SK-N-SH treated with all-trans-retinoic acid at 6 μM for 48 hours (cell line): ENCODE measurements around the gene PKNOX2.

ENCODE experiments used
- ARNTL ChIP-seq: fragments of 450-650 bp; formaldehyde crosslinking; IDR thresholded peaks from 2 replicates; pipeline ENCODE4 v1.5.0; 2020; ENCODE audit warnings: low read depth, mild to moderate bottlenecking, moderate library complexity, borderline replicate concordance
- OSR1 ChIP-seq: fragments of 250-450 bp; sonication (Bioruptor Pico); IDR thresholded peaks from 2 replicates; pipeline ENCODE4 v1.8.0; 2022; ENCODE audit warnings: moderate library complexity, mild to moderate bottlenecking, inconsistent platforms
- PATZ1 ChIP-seq: fragments of 250-450 bp; sonication (Bioruptor Pico); IDR thresholded peaks from 2 replicates; pipeline ENCODE4 v1.8.0; 2020; ENCODE audit warnings: mild to moderate bottlenecking, moderate library complexity, borderline replicate concordance
- TCF4 ChIP-seq: fragments of 250-450 bp; sonication (Bioruptor Pico); IDR thresholded peaks from 2 replicates; pipeline ENCODE4 v1.8.0; 2021; ENCODE audit warnings: mild to moderate bottlenecking, moderate library complexity, borderline replicate concordance
- ZFP3 ChIP-seq: fragments of 250-450 bp; sonication (Bioruptor Pico); IDR thresholded peaks from 2 replicates; pipeline ENCODE4 v1.5.0; 2020; ENCODE audit warnings: mild to moderate bottlenecking, moderate library complexity
- ZFP30 ChIP-seq: fragments of 450-650 bp; formaldehyde crosslinking; IDR thresholded peaks from 2 replicates; pipeline ENCODE4 v1.5.0; 2022; ENCODE audit warnings: mild to moderate bottlenecking, moderate library complexity
- ZNF70 ChIP-seq: fragments of 450-650 bp; formaldehyde crosslinking; IDR thresholded peaks from 2 replicates; pipeline ENCODE4 v1.5.0; 2020; ENCODE audit warnings: mild to moderate bottlenecking, moderate library complexity
- ZNF8 ChIP-seq: fragments of 450-650 bp; formaldehyde crosslinking; IDR thresholded peaks from 2 replicates; pipeline ENCODE4 v1.5.0; 2020; ENCODE audit warnings: mild to moderate bottlenecking, moderate library complexity
- TF ChIP-seq, protein P1 (sequence below): fragments of 250-450 bp; sonication (Bioruptor Pico); IDR thresholded peaks from 2 replicates; pipeline ENCODE4 v1.5.1; 2020; ENCODE audit warnings: low read depth, mild to moderate bottlenecking, moderate library complexity
- TF ChIP-seq, protein P2 (sequence below): fragments of 250-450 bp; sonication (Bioruptor Pico); IDR thresholded peaks from 2 replicates; pipeline ENCODE4 v1.5.0; 2020; ENCODE audit warnings: mild to moderate bottlenecking, moderate library complexity
- TF ChIP-seq, protein P3 (sequence below): fragments of 250-450 bp; sonication (Bioruptor Pico); IDR thresholded peaks from 2 replicates; pipeline ENCODE4 v1.8.0; 2021; ENCODE audit warnings: low read depth, mild to moderate bottlenecking, moderate library complexity, borderline replicate concordance

GRCh38 chr11:125412509-125412908, 248.0 kb downstream of the PKNOX2 start:
- TF ChIP-seq OSR1 (CRISPR knock-in tag), result no peak
- TF ChIP-seq, protein P1, sequence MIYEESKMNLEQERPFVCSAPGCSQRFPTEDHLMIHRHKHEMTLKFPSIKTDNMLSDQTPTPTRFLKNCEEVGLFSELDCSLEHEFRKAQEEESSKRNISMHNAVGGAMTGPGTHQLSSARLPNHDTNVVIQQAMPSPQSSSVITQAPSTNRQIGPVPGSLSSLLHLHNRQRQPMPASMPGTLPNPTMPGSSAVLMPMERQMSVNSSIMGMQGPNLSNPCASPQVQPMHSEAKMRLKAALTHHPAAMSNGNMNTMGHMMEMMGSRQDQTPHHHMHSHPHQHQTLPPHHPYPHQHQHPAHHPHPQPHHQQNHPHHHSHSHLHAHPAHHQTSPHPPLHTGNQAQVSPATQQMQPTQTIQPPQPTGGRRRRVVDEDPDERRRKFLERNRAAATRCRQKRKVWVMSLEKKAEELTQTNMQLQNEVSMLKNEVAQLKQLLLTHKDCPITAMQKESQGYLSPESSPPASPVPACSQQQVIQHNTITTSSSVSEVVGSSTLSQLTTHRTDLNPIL (CRISPR knock-in tag), result no peak
- no peak for TF ChIP-seq ZFP30
- no peak for TF ChIP-seq ARNTL (CRISPR knock-in tag)
- TF ChIP-seq PATZ1 (CRISPR knock-in tag), result no peak
- TF ChIP-seq, protein P2, sequence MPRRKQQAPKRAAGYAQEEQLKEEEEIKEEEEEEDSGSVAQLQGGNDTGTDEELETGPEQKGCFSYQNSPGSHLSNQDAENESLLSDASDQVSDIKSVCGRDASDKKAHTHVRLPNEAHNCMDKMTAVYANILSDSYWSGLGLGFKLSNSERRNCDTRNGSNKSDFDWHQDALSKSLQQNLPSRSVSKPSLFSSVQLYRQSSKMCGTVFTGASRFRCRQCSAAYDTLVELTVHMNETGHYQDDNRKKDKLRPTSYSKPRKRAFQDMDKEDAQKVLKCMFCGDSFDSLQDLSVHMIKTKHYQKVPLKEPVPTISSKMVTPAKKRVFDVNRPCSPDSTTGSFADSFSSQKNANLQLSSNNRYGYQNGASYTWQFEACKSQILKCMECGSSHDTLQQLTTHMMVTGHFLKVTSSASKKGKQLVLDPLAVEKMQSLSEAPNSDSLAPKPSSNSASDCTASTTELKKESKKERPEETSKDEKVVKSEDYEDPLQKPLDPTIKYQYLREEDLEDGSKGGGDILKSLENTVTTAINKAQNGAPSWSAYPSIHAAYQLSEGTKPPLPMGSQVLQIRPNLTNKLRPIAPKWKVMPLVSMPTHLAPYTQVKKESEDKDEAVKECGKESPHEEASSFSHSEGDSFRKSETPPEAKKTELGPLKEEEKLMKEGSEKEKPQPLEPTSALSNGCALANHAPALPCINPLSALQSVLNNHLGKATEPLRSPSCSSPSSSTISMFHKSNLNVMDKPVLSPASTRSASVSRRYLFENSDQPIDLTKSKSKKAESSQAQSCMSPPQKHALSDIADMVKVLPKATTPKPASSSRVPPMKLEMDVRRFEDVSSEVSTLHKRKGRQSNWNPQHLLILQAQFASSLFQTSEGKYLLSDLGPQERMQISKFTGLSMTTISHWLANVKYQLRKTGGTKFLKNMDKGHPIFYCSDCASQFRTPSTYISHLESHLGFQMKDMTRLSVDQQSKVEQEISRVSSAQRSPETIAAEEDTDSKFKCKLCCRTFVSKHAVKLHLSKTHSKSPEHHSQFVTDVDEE (CRISPR knock-in tag), result no peak
- no peak for TF ChIP-seq ZNF8 (CRISPR knock-in tag)
- no peak for TF ChIP-seq ZFP3 (CRISPR knock-in tag)
- TF ChIP-seq, protein P3, sequence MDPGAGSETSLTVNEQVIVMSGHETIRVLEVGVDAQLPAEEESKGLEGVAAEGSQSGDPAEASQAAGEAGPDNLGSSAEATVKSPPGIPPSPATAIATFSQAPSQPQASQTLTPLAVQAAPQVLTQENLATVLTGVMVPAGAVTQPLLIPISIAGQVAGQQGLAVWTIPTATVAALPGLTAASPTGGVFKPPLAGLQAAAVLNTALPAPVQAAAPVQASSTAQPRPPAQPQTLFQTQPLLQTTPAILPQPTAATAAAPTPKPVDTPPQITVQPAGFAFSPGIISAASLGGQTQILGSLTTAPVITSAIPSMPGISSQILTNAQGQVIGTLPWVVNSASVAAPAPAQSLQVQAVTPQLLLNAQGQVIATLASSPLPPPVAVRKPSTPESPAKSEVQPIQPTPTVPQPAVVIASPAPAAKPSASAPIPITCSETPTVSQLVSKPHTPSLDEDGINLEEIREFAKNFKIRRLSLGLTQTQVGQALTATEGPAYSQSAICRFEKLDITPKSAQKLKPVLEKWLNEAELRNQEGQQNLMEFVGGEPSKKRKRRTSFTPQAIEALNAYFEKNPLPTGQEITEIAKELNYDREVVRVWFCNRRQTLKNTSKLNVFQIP (CRISPR knock-in tag), result no peak
- no peak for TF ChIP-seq ZNF70 (CRISPR knock-in tag)
- TF ChIP-seq TCF4 (CRISPR knock-in tag), result no peak
